Endodermal cell (in vitro differentiated cells): ENCODE results near the gene IFNAR2. TPM values are rescaled to one million over a fixed set of nuclear protein-coding genes. Genes with fewer than 3 reads are reported as not detected.

Experiments
- DNase-seq: peaks from one replicate; pipeline ENCODE4 v3.0.0-alpha.2; 2017
- H3K27ac ChIP-seq: 2 replicates; pipeline ENCODE4 v1.5.1; 2013; ENCODE audit warnings: mild to moderate bottlenecking, low read depth, low read length, moderate library complexity
- H3K27me3 ChIP-seq: 2 replicates; pipeline ENCODE4 v1.6.1; 2013; ENCODE audit warnings: mild to moderate bottlenecking, low read length, moderate library complexity; ENCODE audit not compliant: insufficient read depth, control insufficient read depth, poor library complexity, severe bottlenecking
- H3K36me3 ChIP-seq: 2 replicates; pipeline ENCODE4 v1.7.0; 2013; ENCODE audit warnings: mild to moderate bottlenecking, low read length, moderate library complexity; ENCODE audit not compliant: control insufficient read depth, insufficient read depth
- H3K4me1 ChIP-seq: one replicate; pipeline ENCODE4 v1.7.0; 2013; ENCODE audit warnings: low read length; ENCODE audit not compliant: control insufficient read depth, insufficient read depth
- H3K4me3 ChIP-seq: 2 replicates; pipeline ENCODE4 v1.5.1; 2013; ENCODE audit warnings: mild to moderate bottlenecking, low read length, moderate library complexity
- H3K9ac ChIP-seq: 2 replicates; pipeline ENCODE4 v1.6.1; 2013; ENCODE audit warnings: mild to moderate bottlenecking, low read length, moderate library complexity; ENCODE audit not compliant: poor library complexity, severe bottlenecking; ENCODE audit errors: extremely low read depth
- H3K9me3 ChIP-seq: 2 replicates; pipeline ENCODE4 v1.6.1; 2013; ENCODE audit warnings: mild to moderate bottlenecking, low read length, moderate library complexity; ENCODE audit not compliant: control insufficient read depth
- H3K27ac Mint-ChIP-seq: 2 replicates; pipeline ENCODE4 v1.8.0; 2020; ENCODE audit warnings: mixed read lengths
- H3K27me3 Mint-ChIP-seq: 2 replicates; pipeline ENCODE4 v1.8.0; 2021; ENCODE audit warnings: mild to moderate bottlenecking, mixed read lengths; ENCODE audit not compliant: insufficient read depth
- H3K36me3 Mint-ChIP-seq: 2 replicates; pipeline ENCODE4 v1.8.0; 2020; ENCODE audit warnings: low read depth, mixed read lengths
- H3K4me1 Mint-ChIP-seq: 2 replicates; pipeline ENCODE4 v1.8.0; 2020; ENCODE audit warnings: mixed read lengths
- H3K4me3 Mint-ChIP-seq: 2 replicates; pipeline ENCODE4 v1.8.0; 2020; ENCODE audit warnings: mild to moderate bottlenecking, moderate library complexity, mixed read lengths
- H3K9me3 Mint-ChIP-seq: 2 replicates; pipeline ENCODE4 v1.8.0; 2020; ENCODE audit warnings: mild to moderate bottlenecking, mixed read lengths
- CTCF ChIP-seq: fragments of 200-600 bp; sonication (generic); conservative IDR thresholded peaks from 2 replicates; pipeline ENCODE4 v1.5.0; 2021; ENCODE audit warnings: antibody characterized with exemption, mild to moderate bottlenecking
- WGBS, 2 experiments: methylation state at CpG; one replicate each; pipeline versions ENCODE4 v1.1.5 to v1.1.7; 2013; ENCODE audit warnings: missing lambda C conversion rate in 2 of 2, mixed read lengths in 1 of 2; ENCODE audit not compliant: insufficient coverage in 1 of 2, insufficient read length in 1 of 2; 5-methylcytosine and 5-hydroxymethylcytosine counted together
- total RNA-seq, 2 donors: library from RNA; stranded (reverse); fragmentation: NEBNext Ultra II Directional in 1 of 2; extraction: Animal tissue kit (Norgen Biotek cat#: 25700) in 1 of 2; gene quantifications; 2 replicates in 1 of 2; 3 replicates in 1 of 2; pipeline ENCODE4 v1.2.1, GENCODE V29; 2021

The IFNAR2 gene
- total RNA-seq, 2 donors from 2014 or later = 14.1 to 27.7 TPM

GRCh38 chr21:33203371-33203724 lies 26.4 kb upstream of the IFNAR2 start:
- H3K4me1 Mint-ChIP-seq = no peaks in the 10 kb centered on the region
- no peak overlapping the region for H3K27ac Mint-ChIP-seq
- WGBS, 2 experiments = 78 to 82% methylated on average over 5 of the region's 5 CpGs
- Histone ChIP-seq H3K9ac (no peak overlapping the region), H3K9me3 (peaks cover 6% of the 10 kb centered on the region), H3K27ac (no peak overlapping the region), H3K4me3 (no peak overlapping the region), H3K4me1 (peaks cover 3% of the 10 kb centered on the region), H3K27me3 (no peaks in the 10 kb centered on the region), H3K36me3 (no peaks in the 10 kb centered on the region)
- no peaks in the 10 kb centered on the region for H3K36me3 Mint-ChIP-seq
- no peaks in the 10 kb centered on the region for H3K27me3 Mint-ChIP-seq
- peaks cover 6% of the 10 kb centered on the region for H3K9me3 Mint-ChIP-seq
- H3K4me3 Mint-ChIP-seq = no peak overlapping the region
- DNase-seq = no peak
- no peak for TF ChIP-seq CTCF

GRCh38 chr21:33205476-33205875 lies 24.3 kb upstream of the IFNAR2 start:
- Histone ChIP-seq H3K9me3 (peaks cover 7% of the 10 kb centered on the region), H3K36me3 (no peaks in the 10 kb centered on the region), H3K4me3 (no peak overlapping the region), H3K9ac (no peak overlapping the region), H3K27me3 (no peaks in the 10 kb centered on the region), H3K4me1 (peaks cover 3% of the 10 kb centered on the region), H3K27ac (no peak overlapping the region)
- peaks cover 11% of the 10 kb centered on the region for H3K9me3 Mint-ChIP-seq
- no peak overlapping the region for H3K27ac Mint-ChIP-seq
- H3K27me3 Mint-ChIP-seq = no peaks in the 10 kb centered on the region
- WGBS, 2 experiments = 83 to 100% methylated on average over 2 to 5 of the region's 5 CpGs
- TF ChIP-seq CTCF = no peak
- no peaks in the 10 kb centered on the region for H3K4me1 Mint-ChIP-seq
- DNase-seq = no peak
- H3K4me3 Mint-ChIP-seq = no peak overlapping the region
- H3K36me3 Mint-ChIP-seq = peaks cover 2% of the 10 kb centered on the region

GRCh38 chr21:33206771-33207281 lies 22.9 kb upstream of the IFNAR2 start:
- no peak overlapping the region for H3K27ac ChIP-seq
- H3K9me3 ChIP-seq = peaks cover 7% of the 10 kb centered on the region
- TF ChIP-seq CTCF = no peak
- no peak overlapping the region for H3K4me3 Mint-ChIP-seq
- peaks cover 2% of the 10 kb centered on the region for H3K36me3 Mint-ChIP-seq
- H3K4me1 ChIP-seq = no peaks in the 10 kb centered on the region
- no peak overlapping the region for H3K4me3 ChIP-seq
- H3K9ac ChIP-seq = no peak overlapping the region
- H3K36me3 ChIP-seq = no peaks in the 10 kb centered on the region
- H3K27me3 ChIP-seq = no peaks in the 10 kb centered on the region
- H3K27ac Mint-ChIP-seq = no peak overlapping the region
- 77 to 81% methylated on average over 10 of the region's 10 CpGs for WGBS, 2 experiments
- H3K9me3 Mint-ChIP-seq = peaks cover 11% of the 10 kb centered on the region
- no peaks in the 10 kb centered on the region for H3K4me1 Mint-ChIP-seq
- H3K27me3 Mint-ChIP-seq = no peaks in the 10 kb centered on the region
- DNase-seq = no peak
